Left ventricle myocardium superior (tissue), 1 donor: ENCODE measurements around the gene CYLD. TPM values are rescaled to one million over a fixed set of nuclear protein-coding genes. Genes with fewer than 3 reads are reported as not detected.

Experiments used
- ATAC-seq: fragments of 200-7000 bp; cut with Tn5 transposase; one replicate; pipeline ENCODE4 v1.9.1; 2020; ENCODE audit warnings: mild to moderate bottlenecking, moderate library complexity
- DNase-seq: peaks from one replicate; pipeline ENCODE4 v3.0.0-alpha.2; 2020
- intact Hi-C: fragments of 100-400 bp; cut with micrococcal nuclease; formaldehyde crosslinking; loops from one replicate; pipeline ENCODE4 v1.11.0; 2022
- total RNA-seq: library from RNA; stranded (reverse); fragmentation: NEBNext Ultra II Directional; extraction: Animal tissue kit (Norgen Biotek cat#: 25700); gene quantifications from one replicate; pipeline ENCODE4 v1.2.1, GENCODE V29; 2021
- donor health status: DM: no; HTN: yes; CAD: no; lungs with severe emphysema.

CYLD gene
- total RNA-seq, 1 donor from 2014 or later, result 31.1 TPM

GRCh38 chr16:50765861-50766260, 24.0 kb downstream of the CYLD start:
- no peak for DNase-seq
- no peak for ATAC-seq
- intact Hi-C loops, result no loop called here

- intact Hi-C loops, result no loop called here
- no peak for DNase-seq
Measured at GRCh38 chr16:50767197-50767596, 25.3 kb downstream of the CYLD start.

GRCh38 chr16:50771366-50771765, 29.5 kb downstream of the CYLD start:
- no peak for ATAC-seq
- no peak for DNase-seq
- intact Hi-C loops, result no loop called here

More at GRCh38 chr16:50767197-50767596, 25.3 kb downstream of the CYLD start:
- ATAC-seq, result no peak

GRCh38 chr16:50774405-50774804, 32.5 kb downstream of the CYLD start:
- ATAC-seq (no peak), DNase-seq (no peak)
- intact Hi-C loops, result no loop called here

GRCh38 chr16:50774960-50775359, 33.1 kb downstream of the CYLD start:
- intact Hi-C loops, result no loop called here
- ATAC-seq (no peak), DNase-seq (no peak)

- intact Hi-C loops, result no loop called here
- ATAC-seq, result no peak
- DNase-seq, result no peak
Measured at GRCh38 chr16:50776037-50776436, 34.2 kb downstream of the CYLD start.

- DNase-seq (no peak), ATAC-seq (no peak)
- intact Hi-C loops, result no loop called here
Measured at GRCh38 chr16:50778284-50779163, 36.6 kb downstream of the CYLD start.

GRCh38 chr16:50781043-50781442, 39.2 kb downstream of the CYLD start:
- intact Hi-C loops, result no loop called here
- DNase-seq (no peak), ATAC-seq (no peak)

- intact Hi-C loops, result no loop called here
- DNase-seq (no peak), ATAC-seq (no peak)
Measured at GRCh38 chr16:50781518-50781917, 39.6 kb downstream of the CYLD start.

GRCh38 chr16:50789757-50790156, 47.9 kb downstream of the CYLD start:
- ATAC-seq (no peak), DNase-seq (no peak)
- intact Hi-C loops, result no loop called here

GRCh38 chr16:50791522-50791921, 49.6 kb downstream of the CYLD start:
- DNase-seq (no peak), ATAC-seq (no peak)
- intact Hi-C loops, result no loop called here

GRCh38 chr16:50796829-50797228, 54.9 kb downstream of the CYLD start:
- intact Hi-C loops, result no loop called here
- no peak for ATAC-seq
- no peak for DNase-seq

- intact Hi-C loops, result no loop called here
- no peak for DNase-seq
- no peak for ATAC-seq
Measured at GRCh38 chr16:50797456-50797855, 55.6 kb downstream of the CYLD start.

- ATAC-seq, result no peak
- intact Hi-C loops, result no loop called here
Measured at GRCh38 chr16:50800074-50800473, 58.2 kb downstream of the CYLD start.

GRCh38 chr16:50801036-50801435, 59.1 kb downstream of the CYLD start:
- intact Hi-C loops, result no loop called here
- ATAC-seq (no peak), DNase-seq (no peak)

More at GRCh38 chr16:50800074-50800473, 58.2 kb downstream of the CYLD start:
- DNase-seq, result no peak

- no peak for ATAC-seq
- intact Hi-C loops, result no loop called here
- DNase-seq, result no peak
Measured at GRCh38 chr16:50802000-50802399, 60.1 kb downstream of the CYLD start.

- no peak for ATAC-seq
- DNase-seq, result no peak
- intact Hi-C loops, result no loop called here
Measured at GRCh38 chr16:50802961-50803360, 61.1 kb downstream of the CYLD start.

- intact Hi-C loops, result no loop called here
- ATAC-seq, result no peak
- no peak for DNase-seq
Measured at GRCh38 chr16:50804290-50804907, 62.5 kb downstream of the CYLD start.

GRCh38 chr16:50806099-50807062, 64.5 kb downstream of the CYLD start:
- peak; percentile 86 for DNase-seq
- ATAC-seq, result peak; percentile 96
- intact Hi-C loops, result no loop called here
